HG03139 (cell line): ENCODE measurements around the gene PSMD14.
A peak's percentile ranks its signal among the peaks of the same experiment; 100 is the strongest.

Experiments used
- ATAC-seq: cut with Tn5 transposase; IDR thresholded peaks from one replicate; pipeline ENCODE4 v1.9.1; 2021; ENCODE audit not compliant: unreplicated experiment

The PSMD14 gene

DNA sequence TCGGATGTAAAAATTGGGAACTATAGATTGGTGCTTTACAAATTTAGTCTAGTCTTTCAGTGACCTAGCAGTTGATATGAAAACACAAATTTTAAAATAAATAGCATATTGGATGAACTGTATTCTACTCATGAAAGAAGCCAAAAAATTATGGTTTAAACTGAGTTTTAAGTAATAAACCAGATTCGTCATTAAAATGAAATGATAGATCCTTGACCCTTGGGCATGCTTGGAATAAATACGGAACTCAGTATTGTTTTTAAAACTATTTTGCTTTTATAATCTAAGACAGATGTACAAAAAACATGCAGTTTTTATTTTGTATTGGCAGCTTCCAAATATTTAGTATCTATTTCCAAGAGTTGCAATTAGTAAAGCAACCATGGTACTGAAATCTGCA is 73.3 kb downstream of the PSMD14 start:
- no peak for ATAC-seq

DNA sequence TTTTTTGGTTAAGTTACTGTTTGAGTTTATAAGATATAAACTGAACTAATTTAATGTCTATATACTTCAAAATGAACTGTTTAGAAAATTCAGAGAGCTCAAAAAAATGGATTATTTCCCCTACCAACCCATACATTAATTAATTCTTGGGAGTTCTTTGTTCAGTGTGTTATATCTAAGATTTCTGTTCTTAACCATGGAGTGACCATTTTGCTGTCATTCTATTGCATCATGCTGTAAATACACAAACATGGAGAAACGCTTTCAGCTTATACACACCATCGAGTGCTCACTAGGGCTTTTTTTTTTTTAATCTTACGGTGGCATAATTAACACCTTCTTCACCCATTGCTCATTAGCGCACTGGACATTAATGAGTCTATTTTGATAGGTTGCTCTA is 74.5 kb downstream of the PSMD14 start:
- ATAC-seq: no peak

DNA sequence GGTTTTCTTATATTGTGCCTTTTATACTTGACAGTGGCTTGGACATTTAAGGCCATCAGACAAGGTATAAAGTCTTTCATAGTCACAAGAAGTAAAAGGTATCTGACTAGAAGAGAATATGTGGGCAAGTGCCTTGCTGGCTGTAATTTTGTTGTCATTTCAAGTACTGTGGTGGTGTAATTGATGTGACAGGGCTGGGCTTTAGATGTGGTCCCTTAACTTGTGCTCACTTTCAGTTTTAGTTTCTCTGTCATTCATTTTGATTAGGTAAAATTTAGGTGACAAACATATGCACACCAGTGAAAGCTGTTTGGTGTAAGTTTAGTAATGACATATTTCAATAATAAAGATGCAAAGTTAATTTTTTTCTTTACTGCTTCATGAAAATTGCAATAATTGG is 76.6 kb downstream of the PSMD14 start:
- ATAC-seq: peak; percentile 68

DNA sequence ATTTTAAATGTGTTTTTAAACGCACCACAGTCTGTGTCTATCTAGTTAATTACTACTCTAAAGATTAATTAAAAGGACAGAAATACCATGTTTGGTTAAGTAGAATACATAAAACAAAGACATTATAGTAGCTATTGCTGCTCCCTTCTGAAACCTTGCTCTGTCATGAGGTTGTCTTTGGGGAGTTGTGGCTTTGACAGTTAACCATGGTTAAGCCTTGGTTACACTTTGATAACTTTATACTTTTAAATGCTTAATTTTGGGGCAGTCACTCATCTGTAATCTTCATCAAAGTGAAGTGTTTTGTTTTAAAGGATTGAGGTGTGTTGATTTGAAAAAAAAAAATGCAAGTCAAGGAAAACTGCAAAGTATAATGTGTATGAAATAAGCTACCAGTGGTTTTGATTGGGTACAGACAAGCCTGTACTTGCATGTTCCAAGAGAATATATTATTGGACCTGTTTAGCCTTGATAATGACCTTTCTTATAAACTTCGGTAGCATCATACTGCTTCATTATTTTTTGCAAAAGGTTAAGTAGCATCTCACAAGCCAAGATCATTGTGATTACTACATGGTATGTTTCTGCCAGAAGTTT is 78.1 kb downstream of the PSMD14 start:
- ATAC-seq: peak; percentile 57

DNA sequence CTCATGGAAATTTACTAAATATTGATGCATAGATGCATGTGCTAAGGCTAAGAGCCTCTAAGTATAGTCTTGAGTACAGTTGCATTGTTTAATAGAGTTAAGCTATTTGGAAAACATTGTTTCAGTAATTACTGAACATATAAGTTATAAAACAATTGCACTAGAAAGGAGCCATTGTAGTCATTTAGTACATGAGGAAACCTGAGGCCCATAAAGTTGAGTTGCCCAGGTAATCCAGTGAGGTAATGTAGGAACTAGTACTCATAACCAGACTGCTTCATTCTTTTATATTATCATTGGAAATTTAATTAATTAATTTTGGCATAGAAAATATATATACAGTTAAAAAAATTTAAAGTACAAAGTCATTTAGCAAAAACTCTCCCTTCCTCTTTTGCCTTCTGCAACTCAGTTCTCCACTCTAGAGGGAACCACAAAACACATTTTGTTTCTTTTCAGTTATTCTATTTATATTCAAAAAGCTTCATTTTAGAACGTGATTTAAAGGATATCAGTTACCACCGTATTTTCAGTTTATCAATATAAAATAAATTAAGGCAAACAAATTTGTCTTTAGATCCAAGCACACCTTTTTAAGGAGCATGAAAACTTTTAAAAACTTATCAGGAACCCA is 80.0 kb downstream of the PSMD14 start:
- ATAC-seq: no peak

DNA sequence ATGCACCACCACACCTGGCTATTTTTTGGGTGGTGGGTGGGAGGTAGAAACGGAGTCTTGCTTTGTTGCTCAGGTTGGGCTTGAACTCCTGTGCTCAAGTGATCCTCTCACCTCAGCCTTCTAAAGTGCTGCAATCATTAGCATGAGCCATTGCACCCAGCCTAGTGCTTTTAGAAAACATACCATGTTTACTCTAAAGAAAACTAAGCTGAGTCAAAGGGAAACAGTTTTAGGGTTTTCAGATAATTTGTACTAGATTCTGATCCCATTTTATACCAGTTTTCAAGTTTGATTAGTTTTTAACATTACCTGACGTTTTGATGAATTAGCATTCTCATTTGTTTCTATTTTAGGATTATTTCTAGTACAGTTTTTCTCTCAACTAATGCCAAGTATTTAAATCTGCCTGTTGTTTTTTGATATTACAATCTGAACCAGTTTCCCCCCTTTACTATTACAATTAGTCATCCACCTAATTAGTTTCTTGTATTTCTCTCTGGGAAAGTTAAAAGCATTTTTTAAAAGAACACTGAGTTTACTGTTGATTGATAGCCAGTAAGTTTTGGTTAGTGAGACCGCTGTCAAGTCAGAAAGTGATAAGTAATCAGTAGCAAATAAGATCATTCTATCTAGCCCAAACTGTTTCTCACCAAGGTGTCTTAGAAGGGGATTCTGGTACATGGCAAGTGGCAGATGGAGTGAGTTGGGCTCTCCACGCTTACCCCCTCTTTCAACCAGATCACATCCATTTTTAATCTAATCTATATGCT is 83.7 kb downstream of the PSMD14 start:
- no peak for ATAC-seq

DNA sequence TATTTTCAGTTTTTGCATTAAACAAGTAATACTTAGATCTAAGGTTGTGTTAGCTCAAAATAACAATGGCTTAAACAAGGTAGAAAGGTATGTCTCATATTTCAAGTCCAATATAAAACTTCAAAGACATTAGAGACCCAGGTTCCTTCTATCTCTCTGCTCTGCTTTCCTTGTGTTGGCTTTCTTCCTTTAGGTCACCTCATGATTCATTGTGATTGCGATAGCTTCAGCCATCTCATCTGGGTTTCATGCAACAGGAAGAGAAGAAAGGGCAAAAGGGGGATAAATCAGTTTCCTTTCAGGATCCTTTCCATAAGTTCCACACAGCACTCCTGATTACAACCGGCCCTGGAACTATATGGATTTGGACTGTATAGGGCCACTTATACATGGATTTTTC is 91.9 kb downstream of the PSMD14 start:
- no peak for ATAC-seq

DNA sequence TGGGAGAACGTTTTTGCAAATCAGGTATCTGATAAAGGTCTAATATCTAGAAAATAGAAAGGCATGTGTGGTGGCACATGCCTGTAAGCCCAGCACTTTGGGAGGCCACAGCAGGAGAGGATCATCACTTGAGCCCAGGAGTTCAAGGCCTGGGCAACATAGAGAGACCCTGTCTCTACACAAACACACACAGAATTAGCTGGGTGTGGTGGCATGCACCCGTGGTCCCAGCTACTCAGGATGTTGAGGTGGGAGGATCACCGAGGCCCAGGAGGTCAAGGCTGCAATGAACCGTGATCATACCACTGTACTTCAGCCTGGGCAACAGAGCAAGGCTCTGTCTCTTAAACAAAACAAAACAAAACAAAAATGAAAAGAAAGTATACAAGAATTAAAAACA is 94.1 kb downstream of the PSMD14 start:
- no peak for ATAC-seq

DNA sequence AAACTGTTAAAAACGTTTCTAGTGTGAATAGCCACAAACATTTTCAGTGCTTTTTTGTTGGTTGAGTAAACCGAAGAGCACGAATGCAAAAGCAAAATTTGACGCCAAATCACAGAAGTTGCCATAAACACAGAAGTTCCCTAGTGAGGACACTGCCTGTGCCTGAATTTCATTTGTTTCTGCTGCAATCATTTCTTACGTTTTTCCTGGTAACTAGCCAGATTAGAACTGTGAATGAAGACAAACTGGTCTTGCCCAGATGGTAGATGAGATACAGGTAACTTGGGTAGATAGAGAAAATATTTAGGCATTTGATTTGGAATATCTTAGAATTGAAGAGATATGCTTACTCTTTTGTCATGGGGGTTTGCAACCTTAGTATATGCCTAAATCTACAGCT is 98.1 kb downstream of the PSMD14 start:
- ATAC-seq: no peak

DNA sequence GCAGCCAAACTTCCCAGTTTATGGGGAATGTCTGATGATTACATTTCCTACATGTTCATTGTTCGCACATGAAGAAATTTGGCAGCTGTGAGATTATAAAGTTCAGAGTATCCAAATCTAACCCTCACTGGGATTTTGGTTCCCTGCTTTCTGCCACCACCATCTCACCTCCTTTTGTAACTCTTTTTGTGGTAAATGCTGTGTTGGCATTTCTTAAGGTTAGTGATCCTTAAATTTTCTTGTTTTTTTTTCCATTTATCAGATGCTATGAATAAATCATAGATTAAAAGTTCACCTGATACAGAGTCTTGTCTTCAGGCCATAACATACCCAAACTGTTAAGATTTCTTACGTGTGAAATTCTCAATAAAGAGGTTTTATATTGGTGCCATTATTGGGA is 99.4 kb downstream of the PSMD14 start:
- ATAC-seq: no peak

DNA sequence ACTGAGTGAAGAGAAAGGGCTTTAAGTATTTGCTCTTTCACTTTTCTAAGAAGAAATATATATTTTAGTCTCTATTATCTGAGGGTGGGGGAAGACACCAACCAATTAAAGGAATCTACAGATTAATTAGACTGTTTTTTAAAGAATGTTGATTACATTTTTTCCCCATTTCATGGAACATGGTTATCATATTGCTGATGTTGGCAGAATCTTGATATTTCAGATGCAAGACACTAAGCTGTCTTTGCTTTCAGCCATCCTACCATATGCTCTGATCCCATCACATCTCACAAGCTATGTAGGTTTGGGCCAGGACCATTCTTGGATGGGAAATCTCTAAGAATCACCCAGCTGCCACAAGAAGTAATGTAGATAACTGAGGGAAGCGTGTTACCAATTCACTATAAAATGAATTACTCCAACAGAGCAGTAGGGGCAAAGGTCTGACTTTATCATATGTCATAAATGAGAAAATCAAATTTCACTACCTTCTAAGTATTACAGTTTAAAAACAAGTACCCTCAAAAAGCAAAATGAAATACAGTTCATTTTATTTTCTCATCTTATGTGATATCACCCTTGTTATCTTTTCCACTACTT is 101.2 kb downstream of the PSMD14 start:
- ATAC-seq: no peak

DNA sequence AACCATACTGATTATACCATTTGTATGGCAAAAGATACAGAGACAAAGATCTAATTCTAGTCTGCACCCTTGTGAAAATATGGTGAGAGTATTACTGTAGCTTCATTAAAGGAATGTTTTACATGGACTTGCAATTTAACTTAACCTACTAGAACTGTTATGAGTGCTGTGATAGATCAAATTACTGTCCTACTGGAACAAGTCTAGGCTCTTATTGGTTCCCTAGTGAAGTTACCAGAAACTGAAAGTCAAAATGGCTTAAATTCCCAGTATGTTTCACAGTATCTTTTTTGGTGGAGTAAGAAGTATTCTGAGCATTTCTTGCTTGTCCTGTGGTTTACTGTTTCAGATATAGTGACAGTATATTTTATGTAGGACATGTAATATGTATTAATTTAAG is 104.1 kb downstream of the PSMD14 start:
- ATAC-seq: no peak

DNA sequence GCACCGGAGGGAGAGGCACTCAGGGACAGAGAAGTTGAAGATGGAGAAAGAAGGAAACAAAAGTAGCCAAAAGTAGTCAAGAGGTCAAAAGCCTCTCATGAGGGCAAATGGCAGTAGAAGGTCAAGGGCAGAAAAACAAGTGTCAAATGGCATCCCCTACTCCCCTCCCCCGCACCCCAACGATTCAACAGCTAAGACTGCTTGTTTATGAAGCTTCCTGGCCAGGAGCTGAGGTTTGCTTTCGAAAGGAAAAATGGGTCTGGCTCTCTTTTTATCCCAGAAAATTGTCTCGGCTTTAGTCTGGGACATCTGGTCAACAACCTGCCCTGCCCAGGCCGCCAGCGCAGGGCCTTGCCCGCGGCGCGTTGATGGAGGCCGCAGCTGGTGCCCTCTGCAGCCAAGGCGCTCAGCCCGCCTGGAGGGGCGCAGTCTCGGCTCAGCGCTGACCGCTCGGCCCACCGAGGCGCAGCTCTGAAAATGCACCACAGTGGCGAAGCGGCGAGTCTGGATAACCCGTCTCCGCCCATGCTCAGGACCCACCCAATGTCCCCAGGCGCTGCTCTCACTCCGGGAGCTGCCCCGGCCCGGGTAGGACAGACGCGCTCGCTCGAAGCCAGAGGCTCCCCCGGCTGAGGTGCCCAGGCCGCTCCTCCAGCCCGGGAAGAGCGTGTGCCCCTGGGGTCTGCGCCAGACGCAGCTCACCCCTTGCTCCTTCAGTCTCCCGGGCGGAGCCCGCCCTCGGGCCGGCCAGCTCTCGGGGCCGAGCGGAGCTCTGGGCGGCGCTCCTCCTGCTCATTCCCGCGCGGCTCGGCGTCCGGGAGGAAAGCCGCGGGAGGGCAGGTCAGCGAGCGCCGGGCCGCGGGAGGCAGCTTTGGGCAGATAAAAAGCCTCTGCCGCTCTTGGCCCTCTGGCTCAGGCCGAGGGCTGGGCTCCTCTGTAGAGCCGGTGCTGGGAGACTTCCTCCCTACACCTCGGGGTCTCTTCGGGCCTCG is 106.1 kb downstream of the PSMD14 start:
- ATAC-seq: no peak

DNA sequence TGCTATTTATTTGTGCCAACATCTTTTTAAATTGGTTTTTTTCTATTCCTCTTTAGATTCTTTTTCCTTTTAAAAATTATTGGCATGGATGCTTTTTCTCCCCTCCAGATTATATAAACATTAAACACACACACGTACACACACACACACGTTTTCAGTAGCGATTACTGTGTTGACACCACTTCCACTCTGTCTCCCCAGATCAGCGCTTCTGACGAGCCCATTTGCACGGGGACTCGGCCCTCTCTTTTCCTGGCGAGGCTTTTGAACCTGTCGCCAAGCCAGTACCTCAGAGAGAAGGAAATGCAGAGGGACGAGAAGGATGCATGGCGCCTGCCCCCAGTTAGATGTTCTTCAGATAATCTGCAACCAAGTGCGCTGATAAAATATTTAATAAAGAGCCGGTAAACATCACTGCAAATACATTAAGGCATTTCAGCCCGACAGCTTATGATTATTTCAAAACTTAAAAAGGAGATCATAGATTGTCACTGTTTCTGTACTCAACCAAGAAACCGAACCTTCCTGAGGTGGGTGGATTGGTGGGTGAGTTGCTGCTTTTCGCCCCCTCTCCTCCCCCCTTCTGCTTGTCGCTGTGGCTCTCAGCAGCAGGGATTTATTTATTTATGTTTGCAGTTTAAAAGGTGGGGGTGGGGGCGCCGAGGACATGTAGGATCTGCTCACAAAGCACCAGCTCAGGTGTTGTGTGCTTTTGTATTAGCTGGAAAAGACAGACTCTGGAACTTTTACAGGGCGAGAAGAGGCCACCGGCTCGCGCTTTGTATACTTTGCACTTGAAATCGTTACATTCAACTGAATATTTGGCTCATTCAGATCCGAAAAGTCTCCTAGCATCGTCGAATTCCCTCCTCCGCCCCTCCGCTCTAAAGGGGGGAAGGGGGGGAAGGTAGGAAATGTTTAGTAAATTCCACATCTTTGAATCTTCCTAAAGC is 107.1 kb downstream of the PSMD14 start:
- no peak for ATAC-seq

DNA sequence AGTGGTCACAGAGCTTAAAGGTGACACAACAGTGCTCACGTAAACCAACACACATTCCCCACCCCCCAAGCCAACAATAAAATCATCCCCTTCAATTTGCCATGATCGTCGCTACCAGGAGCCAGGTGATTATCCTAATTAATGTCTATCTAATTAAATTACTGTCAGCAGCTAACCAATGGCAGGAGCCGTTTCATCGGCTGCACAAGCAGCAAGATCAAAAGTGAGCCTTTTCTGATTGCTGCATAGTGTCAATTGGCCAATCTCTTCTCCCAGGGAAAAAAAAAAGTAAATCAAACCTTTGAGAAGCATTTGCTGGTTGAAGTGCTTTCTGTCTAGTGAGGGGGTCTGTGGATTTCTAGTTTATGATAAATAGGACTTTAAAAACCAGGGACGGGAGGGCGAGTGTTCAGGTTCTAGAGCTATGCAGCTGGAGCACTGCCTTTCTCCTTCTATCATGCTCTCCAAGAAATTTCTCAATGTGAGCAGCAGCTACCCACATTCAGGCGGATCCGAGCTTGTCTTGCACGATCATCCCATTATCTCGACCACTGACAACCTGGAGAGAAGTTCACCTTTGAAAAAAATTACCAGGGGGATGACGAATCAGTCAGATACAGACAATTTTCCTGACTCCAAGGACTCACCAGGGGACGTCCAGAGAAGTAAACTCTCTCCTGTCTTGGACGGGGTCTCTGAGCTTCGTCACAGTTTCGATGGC is 107.9 kb downstream of the PSMD14 start, which contains the start of gene TBR1:
TSS of gene TBR1 (plus strand) at position 311 of the 721 bp plus-strand sequence. CDS start at position 425, 114 bp downstream.
- no peak for ATAC-seq

DNA sequence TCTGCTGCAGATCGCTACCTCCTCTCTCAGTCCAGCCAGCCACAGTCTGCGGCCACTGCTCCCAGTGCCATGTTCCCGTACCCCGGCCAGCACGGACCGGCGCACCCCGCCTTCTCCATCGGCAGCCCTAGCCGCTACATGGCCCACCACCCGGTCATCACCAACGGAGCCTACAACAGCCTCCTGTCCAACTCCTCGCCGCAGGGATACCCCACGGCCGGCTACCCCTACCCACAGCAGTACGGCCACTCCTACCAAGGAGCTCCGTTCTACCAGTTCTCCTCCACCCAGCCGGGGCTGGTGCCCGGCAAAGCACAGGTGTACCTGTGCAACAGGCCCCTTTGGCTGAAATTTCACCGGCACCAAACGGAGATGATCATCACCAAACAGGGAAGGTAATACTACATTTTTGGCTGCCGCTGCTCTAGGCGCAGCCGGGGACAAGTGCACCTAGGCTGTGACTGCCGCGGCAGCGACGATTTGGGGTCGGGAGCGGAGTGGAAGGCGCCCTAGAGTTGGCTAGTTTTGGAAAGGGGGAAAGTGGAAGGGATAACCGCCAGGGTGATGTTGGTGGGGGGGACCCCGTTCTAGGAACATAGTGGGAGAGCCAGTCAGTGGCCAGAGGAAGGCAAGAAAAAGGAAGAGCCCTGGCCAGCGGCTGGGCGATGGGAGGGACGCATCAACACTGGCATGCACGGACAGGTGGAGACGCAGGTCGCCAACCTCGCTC is 108.6 kb downstream of the PSMD14 start:
- ATAC-seq: no peak

DNA sequence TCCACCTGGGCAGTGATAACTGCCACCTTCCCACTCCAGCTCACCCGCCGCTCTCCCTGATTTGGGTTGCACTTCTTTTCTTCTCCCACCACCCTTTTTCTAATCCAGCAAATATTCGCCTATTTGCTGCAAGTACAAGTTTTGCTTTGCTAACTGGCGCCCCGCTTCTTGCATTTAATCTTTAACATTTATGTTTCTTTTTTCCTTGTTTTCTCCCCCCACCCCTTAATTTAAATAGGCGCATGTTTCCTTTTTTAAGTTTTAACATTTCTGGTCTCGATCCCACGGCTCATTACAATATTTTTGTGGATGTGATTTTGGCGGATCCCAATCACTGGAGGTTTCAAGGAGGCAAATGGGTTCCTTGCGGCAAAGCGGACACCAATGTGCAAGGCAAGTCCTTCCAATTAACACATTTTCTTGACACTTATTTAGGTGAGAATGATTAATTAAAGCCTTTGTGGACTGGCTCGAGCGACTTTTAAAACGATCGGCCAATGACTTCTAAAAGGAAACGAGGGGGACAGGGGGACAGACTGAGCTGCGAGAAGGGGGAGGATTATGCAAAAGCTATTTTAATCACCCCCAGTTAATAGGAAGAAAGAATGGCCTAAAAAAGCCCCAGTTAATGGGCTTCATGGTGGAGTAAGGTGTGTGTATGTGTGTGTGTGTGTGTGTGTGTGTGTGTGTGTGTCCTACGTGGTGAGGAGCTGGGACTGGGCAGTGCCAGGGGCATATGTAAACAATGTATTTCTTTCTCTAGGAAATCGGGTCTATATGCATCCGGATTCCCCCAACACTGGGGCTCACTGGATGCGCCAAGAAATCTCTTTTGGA is 109.4 kb downstream of the PSMD14 start:
- no peak for ATAC-seq
